Kidney epithelial cell (primary cell): ENCODE measurements around the gene FRMD3. TPM values are rescaled to one million over a fixed set of nuclear protein-coding genes. Genes with fewer than 3 reads are reported as not detected.

Source experiments
- DNase-seq: peaks from one replicate; pipeline ENCODE4 v3.0.0-alpha.2; 2010; ENCODE audit warnings: low read depth
- H3K27me3 ChIP-seq: 2 replicates; pipeline ENCODE4 v1.6.0; 2011; ENCODE audit warnings: low read length; ENCODE audit not compliant: control insufficient read depth, insufficient read depth
- H3K36me3 ChIP-seq: 2 replicates; pipeline ENCODE4 v1.5.1; 2011; ENCODE audit warnings: low read length; ENCODE audit not compliant: control insufficient read depth, insufficient read depth
- H3K4me3 ChIP-seq: 2 replicates; pipeline ENCODE4 v1.5.1; 2011; ENCODE audit warnings: low read depth, mild to moderate bottlenecking, control low read depth, low read length
- total RNA-seq: library from RNA; depleted of rRNA; stranded (reverse); fragments of >200 nt; gene quantifications from 2 replicates; pipeline ENCODE4 v1.2.3, GENCODE V29; 2015
- TF ChIP-seq, protein P1 (sequence below): IDR thresholded peaks from 2 replicates; pipeline ENCODE4 v1.5.1; 2011; ENCODE audit warnings: mild to moderate bottlenecking, moderate library complexity, low read length, control low read depth, inconsistent platforms; ENCODE audit not compliant: insufficient read depth, poor library complexity, severe bottlenecking

FRMD3 gene
- total RNA-seq, 1 donor from 2014 or later: 5.2 TPM

DNA sequence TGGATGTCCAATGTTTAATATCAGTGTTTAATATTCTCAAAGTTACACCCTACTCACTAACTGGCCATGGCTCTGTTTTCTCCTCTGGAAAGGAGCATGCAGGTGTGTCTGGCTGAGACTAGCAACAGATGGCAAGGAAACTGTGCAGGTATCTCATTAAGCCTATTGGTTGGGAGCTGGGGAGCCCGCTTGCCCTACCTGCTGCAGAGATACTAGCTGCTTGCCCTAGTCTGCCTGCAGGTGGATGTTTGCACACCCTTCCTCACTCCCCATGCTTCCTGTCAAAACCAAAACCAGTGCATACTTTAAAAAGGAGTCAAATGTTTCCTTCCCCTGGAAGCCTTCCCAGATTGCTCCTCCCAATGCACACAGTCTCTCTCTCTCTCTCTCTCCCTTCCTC lies 247.0 kb downstream of the FRMD3 start:
- TF ChIP-seq, protein P1, sequence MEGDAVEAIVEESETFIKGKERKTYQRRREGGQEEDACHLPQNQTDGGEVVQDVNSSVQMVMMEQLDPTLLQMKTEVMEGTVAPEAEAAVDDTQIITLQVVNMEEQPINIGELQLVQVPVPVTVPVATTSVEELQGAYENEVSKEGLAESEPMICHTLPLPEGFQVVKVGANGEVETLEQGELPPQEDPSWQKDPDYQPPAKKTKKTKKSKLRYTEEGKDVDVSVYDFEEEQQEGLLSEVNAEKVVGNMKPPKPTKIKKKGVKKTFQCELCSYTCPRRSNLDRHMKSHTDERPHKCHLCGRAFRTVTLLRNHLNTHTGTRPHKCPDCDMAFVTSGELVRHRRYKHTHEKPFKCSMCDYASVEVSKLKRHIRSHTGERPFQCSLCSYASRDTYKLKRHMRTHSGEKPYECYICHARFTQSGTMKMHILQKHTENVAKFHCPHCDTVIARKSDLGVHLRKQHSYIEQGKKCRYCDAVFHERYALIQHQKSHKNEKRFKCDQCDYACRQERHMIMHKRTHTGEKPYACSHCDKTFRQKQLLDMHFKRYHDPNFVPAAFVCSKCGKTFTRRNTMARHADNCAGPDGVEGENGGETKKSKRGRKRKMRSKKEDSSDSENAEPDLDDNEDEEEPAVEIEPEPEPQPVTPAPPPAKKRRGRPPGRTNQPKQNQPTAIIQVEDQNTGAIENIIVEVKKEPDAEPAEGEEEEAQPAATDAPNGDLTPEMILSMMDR: no peak
- Histone ChIP-seq H3K36me3 (no peaks in the 10 kb centered on the region), H3K4me3 (no peak overlapping the region), H3K27me3 (no peaks in the 10 kb centered on the region)
- no peak for DNase-seq

DNA sequence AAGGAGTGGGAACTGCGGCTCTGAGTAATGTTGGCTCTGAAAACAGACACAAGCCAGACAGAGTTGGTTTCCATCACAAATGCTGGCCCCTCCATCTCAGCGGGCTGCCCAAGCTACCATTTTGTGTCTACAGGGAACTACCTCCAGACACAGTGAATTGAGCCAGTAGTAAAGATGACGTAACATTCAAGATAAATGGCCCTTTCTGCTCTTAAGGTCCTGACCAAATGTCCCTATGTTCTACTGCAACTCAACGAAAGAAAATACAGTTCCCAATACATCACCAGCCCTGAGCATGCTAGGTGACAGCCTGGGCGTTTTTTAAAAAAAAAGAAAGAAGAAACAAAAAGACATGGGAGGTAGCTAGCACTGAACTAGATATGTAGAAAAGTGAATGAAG lies 247.5 kb downstream of the FRMD3 start:
- TF ChIP-seq, protein P1: no peak
- Histone ChIP-seq H3K4me3 (no peak overlapping the region), H3K36me3 (no peaks in the 10 kb centered on the region), H3K27me3 (no peaks in the 10 kb centered on the region)
- DNase-seq: no peak

DNA sequence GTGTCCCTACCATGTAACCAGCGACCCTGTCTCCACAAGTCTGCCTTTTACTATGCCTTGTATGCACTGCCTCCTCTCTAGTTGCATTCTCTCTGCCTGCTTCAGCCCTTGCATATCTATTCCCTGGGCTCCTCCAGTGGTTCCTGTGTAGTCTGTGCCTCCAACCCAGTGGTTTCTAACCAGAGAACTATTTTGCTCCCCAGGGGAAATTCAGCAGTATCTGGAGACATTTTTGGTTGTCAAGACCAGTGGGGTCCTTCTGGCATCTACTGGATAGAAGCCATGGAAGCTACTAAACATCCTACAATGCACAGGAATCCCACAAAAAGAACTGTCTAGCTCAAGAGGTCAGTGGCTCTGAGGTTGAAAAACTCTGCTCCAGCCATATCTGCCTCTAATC lies 251.2 kb downstream of the FRMD3 start:
- TF ChIP-seq, protein P1: no peak
- Histone ChIP-seq H3K27me3 (no peaks in the 10 kb centered on the region), H3K4me3 (no peak overlapping the region), H3K36me3 (no peaks in the 10 kb centered on the region)
- DNase-seq: no peak

DNA sequence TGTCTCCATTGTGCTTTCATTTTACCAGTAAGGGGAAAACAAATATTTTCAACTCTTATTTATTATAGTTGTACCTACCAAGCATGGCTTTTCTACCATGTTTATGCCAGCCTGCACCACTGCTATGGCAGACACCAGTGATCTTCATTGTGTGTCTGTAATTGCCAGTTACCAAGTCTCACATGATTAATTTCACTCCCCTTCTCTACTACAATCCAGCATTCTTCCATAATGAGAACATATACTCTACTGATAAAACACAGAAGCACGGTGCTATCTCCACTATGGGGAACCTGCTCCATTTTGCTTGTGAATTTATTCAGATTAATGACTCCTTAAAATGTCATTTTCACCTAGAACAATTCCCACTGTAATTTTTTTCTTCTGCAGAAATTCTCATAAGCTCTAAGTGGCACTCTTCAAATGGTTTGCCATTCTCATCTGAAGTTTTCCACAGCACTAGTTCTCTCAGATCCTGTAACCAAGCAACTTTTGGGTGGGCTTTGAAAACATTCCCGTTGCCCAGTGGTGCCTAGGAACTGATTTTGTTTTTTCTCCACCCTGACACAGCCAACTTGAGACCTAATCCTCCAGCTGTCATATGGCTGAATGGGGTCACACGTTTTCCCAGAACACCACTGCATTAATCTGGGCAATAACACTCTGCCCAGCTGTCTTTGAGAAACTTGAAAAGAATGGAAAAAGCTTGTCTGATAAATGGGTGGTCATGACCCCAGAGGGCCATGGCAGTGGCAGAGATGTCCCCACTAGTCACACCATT lies 252.6 kb downstream of the FRMD3 start:
- DNase-seq: no peak
- Histone ChIP-seq H3K4me3 (no peak overlapping the region), H3K36me3 (no peaks in the 10 kb centered on the region), H3K27me3 (no peaks in the 10 kb centered on the region)
- TF ChIP-seq, protein P1: no peak

GRCh38 chr9:83284746-83285145 lies 253.5 kb downstream of the FRMD3 start:
- no peaks in the 10 kb centered on the region for H3K36me3 ChIP-seq
- H3K27me3 ChIP-seq: no peaks in the 10 kb centered on the region
- no peak for DNase-seq
- TF ChIP-seq, protein P1: no peak
- no peak overlapping the region for H3K4me3 ChIP-seq

- H3K4me3 ChIP-seq: no peak overlapping the region
- TF ChIP-seq, protein P1: no peak
- no peaks in the 10 kb centered on the region for H3K27me3 ChIP-seq
- no peak for DNase-seq
- no peaks in the 10 kb centered on the region for H3K36me3 ChIP-seq
Measured at GRCh38 chr9:83283528-83283927, 254.7 kb downstream of the FRMD3 start.
